ENCODE measurements around the gene DGKD.
A peak's percentile ranks its signal among the peaks of the same experiment; 100 is the strongest.

The DGKD gene

DNA sequence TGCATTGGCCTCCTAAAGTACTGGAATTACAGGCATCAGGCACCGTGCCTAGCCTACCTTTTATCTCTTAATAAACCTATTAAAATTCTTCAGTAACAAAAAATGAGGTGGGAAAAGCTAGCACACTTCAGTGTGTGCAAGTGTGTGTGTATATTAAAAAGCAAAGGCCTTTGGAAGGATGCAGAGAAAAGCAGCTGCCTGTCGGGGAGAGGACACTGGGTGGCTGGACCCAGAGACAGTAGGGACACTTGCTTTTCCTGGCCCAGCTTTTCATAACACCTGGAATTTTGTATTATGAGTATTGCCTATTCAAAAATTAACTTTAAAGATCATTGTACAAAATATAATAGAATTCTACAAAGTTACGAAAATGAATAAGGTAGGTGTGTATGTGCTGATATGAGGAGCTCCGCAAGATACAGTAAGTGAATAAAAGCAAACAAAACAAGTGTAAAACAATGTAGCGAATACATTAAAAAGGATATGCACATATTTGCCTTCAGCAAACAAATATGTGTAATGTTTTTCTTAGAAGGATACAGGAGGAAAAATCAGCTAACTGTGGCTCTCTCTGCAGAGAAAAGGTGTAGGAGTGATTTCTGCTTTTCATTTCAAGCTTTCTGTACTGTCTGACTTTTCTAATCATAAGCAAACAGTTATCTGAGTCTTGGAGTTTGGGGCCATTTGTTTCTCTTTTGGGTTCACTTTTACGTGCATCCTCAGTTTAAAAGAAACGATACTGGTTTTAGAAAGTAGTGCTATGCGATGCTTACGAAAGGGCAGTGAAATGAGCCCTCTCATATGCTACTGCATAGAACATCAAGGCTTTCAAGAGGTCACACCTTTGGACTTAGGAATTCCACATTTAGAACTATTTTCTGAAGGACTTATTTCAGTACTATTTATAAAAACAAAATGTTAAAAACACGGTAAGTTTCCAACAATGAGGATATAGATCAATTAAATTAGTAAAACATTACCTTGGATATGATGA, 141.5 kb downstream of the DGKD start:
- H3K4me3 ChIP-seq (ENCODE audit: control insufficient read depth, low read depth, low read length), result no peak overlapping the region
- TF ChIP-seq CTCF (conservative IDR thresholded peaks at IDR 0.05; ENCODE audit: control insufficient read depth, insufficient read depth, low read depth, low read length), result no peak
- DNase-seq (ENCODE audit: low read depth), result no peak

DNA sequence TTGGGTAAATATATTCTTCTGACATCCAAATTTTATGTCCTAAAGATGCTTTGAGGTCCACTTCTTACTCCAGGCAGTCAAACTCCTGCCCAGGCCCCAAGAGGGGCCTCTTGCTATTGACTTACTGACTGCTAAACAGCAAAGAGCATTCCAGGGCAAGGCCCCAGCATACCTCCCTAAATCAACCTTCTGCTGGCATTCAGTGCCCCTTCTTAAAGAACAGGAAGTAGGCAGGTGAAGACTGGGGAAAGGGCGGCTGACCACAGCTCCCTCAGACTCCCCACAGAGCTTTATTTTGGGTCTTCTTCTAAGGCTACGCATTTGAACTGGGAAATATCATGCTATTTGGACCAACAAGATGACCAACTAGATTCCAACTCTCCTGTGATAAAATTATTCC, 143.4 kb downstream of the DGKD start:
- no peak overlapping the region for H3K4me3 ChIP-seq (ENCODE audit: control insufficient read depth, low read depth, low read length)
- DNase-seq (ENCODE audit: low read depth), result no peak
- TF ChIP-seq CTCF (conservative IDR thresholded peaks at IDR 0.05; ENCODE audit: control insufficient read depth, insufficient read depth, low read depth, low read length), result no peak

- no peak for DNase-seq (ENCODE audit: low read depth)
- no peak for TF ChIP-seq CTCF (conservative IDR thresholded peaks at IDR 0.05; ENCODE audit: control insufficient read depth, insufficient read depth, low read depth, low read length)
- H3K4me3 ChIP-seq (ENCODE audit: control insufficient read depth, low read depth, low read length), result no peak overlapping the region
These were observed 143.8 kb downstream of the DGKD start for GRCh38 chr2:233498126-233498525.

- no peak for DNase-seq (ENCODE audit: low read depth)
- TF ChIP-seq CTCF (conservative IDR thresholded peaks at IDR 0.05; ENCODE audit: control insufficient read depth, insufficient read depth, low read depth, low read length), result no peak
These were observed 145.6 kb downstream of the DGKD start for GRCh38 chr2:233499928-233500327.

GRCh38 chr2:233501198-233502076, 147.1 kb downstream of the DGKD start:
- DNase-seq (ENCODE audit: low read depth), result peak; percentile 63
- TF ChIP-seq CTCF (conservative IDR thresholded peaks at IDR 0.05; ENCODE audit: control insufficient read depth, insufficient read depth, low read depth, low read length), result no peak
- no peak overlapping the region for H3K4me3 ChIP-seq (ENCODE audit: control insufficient read depth, low read depth, low read length)

More at GRCh38 chr2:233499928-233500327, 145.6 kb downstream of the DGKD start:
- no peak overlapping the region for H3K4me3 ChIP-seq (ENCODE audit: control insufficient read depth, low read depth, low read length)

- DNase-seq (ENCODE audit: low read depth), result no peak
- no peak overlapping the region for H3K4me3 ChIP-seq (ENCODE audit: control insufficient read depth, low read depth, low read length)
- TF ChIP-seq CTCF (conservative IDR thresholded peaks at IDR 0.05; ENCODE audit: control insufficient read depth, insufficient read depth, low read depth, low read length), result no peak
These were observed 149.2 kb downstream of the DGKD start for GRCh38 chr2:233503481-233503880.
